GM23338 (cell line): ENCODE measurements around the gene SLC35G2. TPM values are rescaled to one million over a fixed set of nuclear protein-coding genes. Genes with fewer than 3 reads are reported as not detected.
A peak's percentile ranks its signal among the peaks of the same experiment; 100 is the strongest.

Experiments used
- ATAC-seq: fragments of 200-7000 bp; cut with Tn5 transposase; 3 replicates; pipeline ENCODE4 v1.9.1; 2020
- DNase-seq: peaks from one replicate; pipeline ENCODE4 v3.0.0-alpha.2; 2015; ENCODE audit warnings: low spot score
- H2AFZ ChIP-seq: fragments of 200-600 bp; sonication (generic); 2 replicates; pipeline ENCODE4 v1.8.0; 2016; ENCODE audit warnings: antibody characterized with exemption, mild to moderate bottlenecking, moderate library complexity
- H3F3A ChIP-seq: fragments of 200-600 bp; sonication (generic); replicated peaks from 2 replicates; pipeline ENCODE4 v1.8.0; 2017; ENCODE audit warnings: antibody characterized with exemption, mixed run types, low read depth
- H3K27ac ChIP-seq: fragments of 200-600 bp; sonication (generic); 2 replicates; pipeline ENCODE4 v1.6.1; 2016; ENCODE audit warnings: low read depth
- H3K27me3 ChIP-seq: fragments of 200-600 bp; sonication (generic); 2 replicates; pipeline ENCODE4 v1.8.0; 2016; ENCODE audit warnings: mild to moderate bottlenecking, mixed run types, moderate library complexity; ENCODE audit not compliant: insufficient read depth
- H3K36me3 ChIP-seq: fragments of 200-600 bp; sonication (generic); 2 replicates; pipeline ENCODE4 v1.8.0; 2016; ENCODE audit warnings: mild to moderate bottlenecking; ENCODE audit not compliant: insufficient read depth
- H3K4me1 ChIP-seq: fragments of 200-600 bp; sonication (generic); 2 replicates; pipeline ENCODE4 v1.8.0; 2016; ENCODE audit warnings: mild to moderate bottlenecking, moderate library complexity; ENCODE audit not compliant: insufficient read depth
- H3K4me2 ChIP-seq: fragments of 200-600 bp; sonication (generic); 2 replicates; pipeline ENCODE4 v1.7.1; 2017; ENCODE audit warnings: mixed run types
- H3K4me3 ChIP-seq: fragments of 200-600 bp; sonication (generic); 2 replicates; pipeline ENCODE4 v1.6.1; 2016; ENCODE audit warnings: mixed run types
- H3K79me2 ChIP-seq: fragments of 200-600 bp; sonication (generic); replicated peaks from 2 replicates; pipeline ENCODE4 v1.8.0; 2017; ENCODE audit warnings: mild to moderate bottlenecking; ENCODE audit not compliant: insufficient read depth
- H3K9me2 ChIP-seq: fragments of 200-600 bp; sonication (generic); 2 replicates; pipeline ENCODE4 v1.8.0; 2017; ENCODE audit not compliant: insufficient read depth
- H4K20me1 ChIP-seq: fragments of 200-600 bp; sonication (generic); replicated peaks from 2 replicates; pipeline ENCODE4 v1.8.0; 2017; ENCODE audit warnings: mild to moderate bottlenecking; ENCODE audit not compliant: insufficient read depth
- H3K27ac Mint-ChIP-seq: 2 replicates; pipeline ENCODE4 v1.8.0; 2020; ENCODE audit warnings: inconsistent platforms, mild to moderate bottlenecking, moderate library complexity, mixed read lengths
- H3K27me3 Mint-ChIP-seq: 3 replicates; pipeline ENCODE4 v1.8.0; 2022; ENCODE audit warnings: low read depth, mild to moderate bottlenecking, moderate library complexity, mixed read lengths, inconsistent platforms; ENCODE audit not compliant: insufficient read depth, poor library complexity
- H3K36me3 Mint-ChIP-seq: 3 replicates; pipeline ENCODE4 v1.8.0; 2021; ENCODE audit warnings: low read depth, mild to moderate bottlenecking, inconsistent platforms, moderate library complexity, mixed read lengths
- H3K4me1 Mint-ChIP-seq: 3 replicates; pipeline ENCODE4 v1.8.0; 2020; ENCODE audit warnings: mild to moderate bottlenecking, inconsistent platforms, mixed read lengths
- H3K4me3 Mint-ChIP-seq: 3 replicates; pipeline ENCODE4 v1.8.0; 2021; ENCODE audit warnings: moderate library complexity, mild to moderate bottlenecking, inconsistent platforms, mixed read lengths
- H3K9me3 Mint-ChIP-seq: 3 replicates; pipeline ENCODE4 v1.8.0; 2020; ENCODE audit warnings: moderate library complexity, mild to moderate bottlenecking, inconsistent platforms, mixed read lengths
- EZH2 ChIP-seq: fragments of 200-600 bp; sonication (generic); IDR thresholded peaks from one replicate; pipeline ENCODE4 v1.8.0; 2017; ENCODE audit warnings: antibody characterized with exemption, mild to moderate bottlenecking, low read depth; ENCODE audit not compliant: unreplicated experiment
- POLR2AphosphoS5 ChIP-seq: IDR thresholded peaks from 2 replicates; pipeline ENCODE4 v1.6.1; 2016; ENCODE audit warnings: antibody characterized with exemption, low read depth
- STAT1 ChIP-seq: IDR thresholded peaks from one replicate; pipeline ENCODE4 v1.6.1; 2016; ENCODE audit warnings: antibody characterized with exemption; ENCODE audit not compliant: unreplicated experiment
- ZNF114 ChIP-seq: fragments of 250-450 bp; sonication (Bioruptor Pico); IDR thresholded peaks from 2 replicates; pipeline ENCODE4 v1.5.0; 2020; ENCODE audit warnings: mild to moderate bottlenecking, moderate library complexity
- ZNF331 ChIP-seq: fragments of 250-450 bp; sonication (Bioruptor Pico); IDR thresholded peaks from 2 replicates; pipeline ENCODE4 v1.5.0; 2020; ENCODE audit warnings: low read depth, mild to moderate bottlenecking, moderate library complexity
- polyA plus RNA-seq: library from polyadenylated mRNA; unstranded; fragments of >200 nt; fragmentation: Nextera tagmentation; extraction: Ambion mirVana; gene quantifications from 2 replicates; pipeline ENCODE4 v1.2.1, GENCODE V29; 2016
- total RNA-seq: library from RNA; depleted of rRNA; stranded (reverse); fragments of >200 nt; shearing (Covaris generic); gene quantifications from 2 replicates; pipeline ENCODE4 v1.2.3, GENCODE V29; 2014
- TF ChIP-seq, protein P1 (sequence below): fragments of 250-450 bp; sonication (Bioruptor Pico); IDR thresholded peaks from 2 replicates; pipeline ENCODE4 v1.5.0; 2020; ENCODE audit warnings: mild to moderate bottlenecking, moderate library complexity
- TF ChIP-seq, protein P2 (sequence below): IDR thresholded peaks from one replicate; pipeline ENCODE4 v1.6.1; 2018; ENCODE audit warnings: antibody characterized with exemption; ENCODE audit not compliant: unreplicated experiment
- TF ChIP-seq, protein P3 (sequence below): IDR thresholded peaks from 2 replicates; pipeline ENCODE4 v1.6.1; 2016; ENCODE audit warnings: antibody characterized with exemption

SLC35G2 gene
- total and polyA plus RNA-seq, 2 experiments from 2014 or later: 6.8 to 8.8 TPM

DNA sequence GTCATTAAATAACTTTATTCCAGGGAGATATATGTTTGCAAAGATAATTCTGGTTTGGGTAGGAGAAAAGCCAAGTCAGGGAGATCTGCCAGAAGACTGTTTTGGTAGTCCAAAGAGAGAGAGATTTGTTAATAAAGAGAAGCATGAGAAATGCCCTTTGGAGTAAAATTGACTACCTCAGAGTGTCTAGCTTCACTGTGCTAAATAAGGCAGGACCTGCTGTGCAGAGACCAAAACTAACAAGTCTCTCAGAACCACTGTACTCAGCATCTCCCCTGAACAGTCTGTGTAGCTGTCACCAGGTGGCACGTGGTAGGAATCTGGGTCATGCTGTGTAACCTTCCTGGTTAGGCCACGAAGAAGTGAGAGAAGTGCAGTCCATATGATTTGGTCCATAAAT is 31.6 kb upstream of the SLC35G2 start (continued):
- TF ChIP-seq, protein P1, sequence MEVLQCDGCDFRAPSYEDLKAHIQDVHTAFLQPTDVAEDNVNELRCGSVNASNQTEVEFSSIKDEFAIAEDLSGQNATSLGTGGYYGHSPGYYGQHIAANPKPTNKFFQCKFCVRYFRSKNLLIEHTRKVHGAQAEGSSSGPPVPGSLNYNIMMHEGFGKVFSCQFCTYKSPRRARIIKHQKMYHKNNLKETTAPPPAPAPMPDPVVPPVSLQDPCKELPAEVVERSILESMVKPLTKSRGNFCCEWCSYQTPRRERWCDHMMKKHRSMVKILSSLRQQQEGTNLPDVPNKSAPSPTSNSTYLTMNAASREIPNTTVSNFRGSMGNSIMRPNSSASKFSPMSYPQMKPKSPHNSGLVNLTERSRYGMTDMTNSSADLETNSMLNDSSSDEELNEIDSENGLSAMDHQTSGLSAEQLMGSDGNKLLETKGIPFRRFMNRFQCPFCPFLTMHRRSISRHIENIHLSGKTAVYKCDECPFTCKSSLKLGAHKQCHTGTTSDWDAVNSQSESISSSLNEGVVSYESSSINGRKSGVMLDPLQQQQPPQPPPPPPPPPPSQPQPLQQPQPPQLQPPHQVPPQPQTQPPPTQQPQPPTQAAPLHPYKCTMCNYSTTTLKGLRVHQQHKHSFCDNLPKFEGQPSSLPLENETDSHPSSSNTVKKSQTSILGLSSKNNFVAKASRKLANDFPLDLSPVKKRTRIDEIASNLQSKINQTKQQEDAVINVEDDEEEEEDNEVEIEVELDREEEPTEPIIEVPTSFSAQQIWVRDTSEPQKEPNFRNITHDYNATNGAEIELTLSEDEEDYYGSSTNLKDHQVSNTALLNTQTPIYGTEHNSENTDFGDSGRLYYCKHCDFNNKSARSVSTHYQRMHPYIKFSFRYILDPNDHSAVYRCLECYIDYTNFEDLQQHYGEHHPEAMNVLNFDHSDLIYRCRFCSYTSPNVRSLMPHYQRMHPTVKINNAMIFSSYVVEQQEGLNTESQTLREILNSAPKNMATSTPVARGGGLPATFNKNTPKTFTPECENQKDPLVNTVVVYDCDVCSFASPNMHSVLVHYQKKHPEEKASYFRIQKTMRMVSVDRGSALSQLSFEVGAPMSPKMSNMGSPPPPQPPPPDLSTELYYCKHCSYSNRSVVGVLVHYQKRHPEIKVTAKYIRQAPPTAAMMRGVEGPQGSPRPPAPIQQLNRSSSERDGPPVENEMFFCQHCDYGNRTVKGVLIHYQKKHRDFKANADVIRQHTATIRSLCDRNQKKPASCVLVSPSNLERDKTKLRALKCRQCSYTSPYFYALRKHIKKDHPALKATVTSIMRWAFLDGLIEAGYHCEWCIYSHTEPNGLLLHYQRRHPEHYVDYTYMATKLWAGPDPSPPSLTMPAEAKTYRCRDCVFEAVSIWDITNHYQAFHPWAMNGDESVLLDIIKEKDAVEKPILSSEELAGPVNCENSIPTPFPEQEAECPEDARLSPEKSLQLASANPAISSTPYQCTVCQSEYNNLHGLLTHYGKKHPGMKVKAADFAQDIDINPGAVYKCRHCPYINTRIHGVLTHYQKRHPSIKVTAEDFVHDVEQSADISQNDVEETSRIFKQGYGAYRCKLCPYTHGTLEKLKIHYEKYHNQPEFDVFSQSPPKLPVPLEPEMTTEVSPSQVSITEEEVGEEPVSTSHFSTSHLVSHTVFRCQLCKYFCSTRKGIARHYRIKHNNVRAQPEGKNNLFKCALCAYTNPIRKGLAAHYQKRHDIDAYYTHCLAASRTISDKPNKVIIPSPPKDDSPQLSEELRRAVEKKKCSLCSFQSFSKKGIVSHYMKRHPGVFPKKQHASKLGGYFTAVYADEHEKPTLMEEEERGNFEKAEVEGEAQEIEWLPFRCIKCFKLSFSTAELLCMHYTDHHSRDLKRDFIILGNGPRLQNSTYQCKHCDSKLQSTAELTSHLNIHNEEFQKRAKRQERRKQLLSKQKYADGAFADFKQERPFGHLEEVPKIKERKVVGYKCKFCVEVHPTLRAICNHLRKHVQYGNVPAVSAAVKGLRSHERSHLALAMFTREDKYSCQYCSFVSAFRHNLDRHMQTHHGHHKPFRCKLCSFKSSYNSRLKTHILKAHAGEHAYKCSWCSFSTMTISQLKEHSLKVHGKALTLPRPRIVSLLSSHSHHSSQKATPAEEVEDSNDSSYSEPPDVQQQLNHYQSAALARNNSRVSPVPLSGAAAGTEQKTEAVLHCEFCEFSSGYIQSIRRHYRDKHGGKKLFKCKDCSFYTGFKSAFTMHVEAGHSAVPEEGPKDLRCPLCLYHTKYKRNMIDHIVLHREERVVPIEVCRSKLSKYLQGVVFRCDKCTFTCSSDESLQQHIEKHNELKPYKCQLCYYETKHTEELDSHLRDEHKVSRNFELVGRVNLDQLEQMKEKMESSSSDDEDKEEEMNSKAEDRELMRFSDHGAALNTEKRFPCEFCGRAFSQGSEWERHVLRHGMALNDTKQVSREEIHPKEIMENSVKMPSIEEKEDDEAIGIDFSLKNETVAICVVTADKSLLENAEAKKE (CRISPR knock-in tag): no peak
- no peak for TF ChIP-seq STAT1
- TF ChIP-seq POLR2AphosphoS5: no peak
- no peak for TF ChIP-seq ZNF114 (CRISPR knock-in tag)
- no peak for TF ChIP-seq EZH2
- no peak for TF ChIP-seq ZNF331 (CRISPR knock-in tag)

DNA sequence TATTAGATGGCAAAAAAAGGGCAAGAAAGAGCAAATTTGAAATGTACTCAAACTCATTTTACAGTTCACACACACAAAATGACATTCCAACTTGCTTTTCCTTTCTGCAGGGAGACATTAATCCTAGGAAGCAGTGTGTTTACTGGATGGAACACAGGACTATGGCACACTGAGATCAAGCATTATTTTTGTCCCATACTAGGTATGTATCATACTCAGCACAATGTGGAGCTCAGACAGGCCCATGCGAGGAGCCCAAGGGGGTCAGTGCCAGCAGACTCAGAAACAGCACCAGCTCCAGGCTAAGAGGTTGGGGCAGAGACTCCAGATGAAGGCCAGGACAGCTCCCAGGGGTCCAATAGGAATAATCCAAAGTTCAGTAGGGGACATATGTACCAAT is 30.8 kb upstream of the SLC35G2 start:
- Histone ChIP-seq H3F3A (no peaks in the 10 kb centered on the region), H3K36me3 (no peaks in the 10 kb centered on the region), H4K20me1 (no peaks in the 10 kb centered on the region), H3K79me2 (no peaks in the 10 kb centered on the region), H3K4me3 (no peak overlapping the region), H3K9me2 (no peaks in the 10 kb centered on the region), H3K4me1 (peaks cover 17% of the 10 kb centered on the region), H3K4me2 (no peak overlapping the region), H2AFZ (0 out of 2 replicates have a peak overlapping the region, but pooled peaks have one; percentile 52), H3K27me3 (no peaks in the 10 kb centered on the region), H3K27ac (no peak overlapping the region)
- Mint-ChIP-seq H3K9me3 (no peaks in the 10 kb centered on the region; the same call in 2 of the 3 replicates), H3K4me1 (peaks cover 15% of the 10 kb centered on the region; the same call in 2 of the 3 replicates), H3K27ac (no peak overlapping the region), H3K4me3 (no peak overlapping the region), H3K36me3 (no peaks in the 10 kb centered on the region), H3K27me3 (peaks cover 3% of the 10 kb centered on the region)
- DNase-seq (no peak), ATAC-seq (no peak)
- TF ChIP-seq ZNF331 (CRISPR knock-in tag) (no peak), POLR2AphosphoS5 (no peak)
- TF ChIP-seq, protein P2, sequence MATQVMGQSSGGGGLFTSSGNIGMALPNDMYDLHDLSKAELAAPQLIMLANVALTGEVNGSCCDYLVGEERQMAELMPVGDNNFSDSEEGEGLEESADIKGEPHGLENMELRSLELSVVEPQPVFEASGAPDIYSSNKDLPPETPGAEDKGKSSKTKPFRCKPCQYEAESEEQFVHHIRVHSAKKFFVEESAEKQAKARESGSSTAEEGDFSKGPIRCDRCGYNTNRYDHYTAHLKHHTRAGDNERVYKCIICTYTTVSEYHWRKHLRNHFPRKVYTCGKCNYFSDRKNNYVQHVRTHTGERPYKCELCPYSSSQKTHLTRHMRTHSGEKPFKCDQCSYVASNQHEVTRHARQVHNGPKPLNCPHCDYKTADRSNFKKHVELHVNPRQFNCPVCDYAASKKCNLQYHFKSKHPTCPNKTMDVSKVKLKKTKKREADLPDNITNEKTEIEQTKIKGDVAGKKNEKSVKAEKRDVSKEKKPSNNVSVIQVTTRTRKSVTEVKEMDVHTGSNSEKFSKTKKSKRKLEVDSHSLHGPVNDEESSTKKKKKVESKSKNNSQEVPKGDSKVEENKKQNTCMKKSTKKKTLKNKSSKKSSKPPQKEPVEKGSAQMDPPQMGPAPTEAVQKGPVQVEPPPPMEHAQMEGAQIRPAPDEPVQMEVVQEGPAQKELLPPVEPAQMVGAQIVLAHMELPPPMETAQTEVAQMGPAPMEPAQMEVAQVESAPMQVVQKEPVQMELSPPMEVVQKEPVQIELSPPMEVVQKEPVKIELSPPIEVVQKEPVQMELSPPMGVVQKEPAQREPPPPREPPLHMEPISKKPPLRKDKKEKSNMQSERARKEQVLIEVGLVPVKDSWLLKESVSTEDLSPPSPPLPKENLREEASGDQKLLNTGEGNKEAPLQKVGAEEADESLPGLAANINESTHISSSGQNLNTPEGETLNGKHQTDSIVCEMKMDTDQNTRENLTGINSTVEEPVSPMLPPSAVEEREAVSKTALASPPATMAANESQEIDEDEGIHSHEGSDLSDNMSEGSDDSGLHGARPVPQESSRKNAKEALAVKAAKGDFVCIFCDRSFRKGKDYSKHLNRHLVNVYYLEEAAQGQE: no peak
- TF ChIP-seq, protein P3, sequence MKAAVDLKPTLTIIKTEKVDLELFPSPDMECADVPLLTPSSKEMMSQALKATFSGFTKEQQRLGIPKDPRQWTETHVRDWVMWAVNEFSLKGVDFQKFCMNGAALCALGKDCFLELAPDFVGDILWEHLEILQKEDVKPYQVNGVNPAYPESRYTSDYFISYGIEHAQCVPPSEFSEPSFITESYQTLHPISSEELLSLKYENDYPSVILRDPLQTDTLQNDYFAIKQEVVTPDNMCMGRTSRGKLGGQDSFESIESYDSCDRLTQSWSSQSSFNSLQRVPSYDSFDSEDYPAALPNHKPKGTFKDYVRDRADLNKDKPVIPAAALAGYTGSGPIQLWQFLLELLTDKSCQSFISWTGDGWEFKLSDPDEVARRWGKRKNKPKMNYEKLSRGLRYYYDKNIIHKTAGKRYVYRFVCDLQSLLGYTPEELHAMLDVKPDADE: no peak
